Fibroblast of lung (primary cell): Measurements from ENCODE around the gene KCNJ12.
"Not testable (repeated sequence)": the region's sequence is repeated elsewhere in the genome, so short reads cannot be mapped to it uniquely, and the experiment has no call there.

ENCODE experiments used
- CTCF ChIP-seq, 2 donors: IDR thresholded peaks in 1 of 2; conservative IDR thresholded peaks in 1 of 2; 1 replicate in 1 of 2; 2 replicates in 1 of 2; pipeline ENCODE4 v1.5.1; 2011 to 2012; ENCODE audit warnings: low read length in 2 of 2, control low read depth in 1 of 2, inconsistent platforms in 1 of 2, low read depth in 1 of 2, mild to moderate bottlenecking in 1 of 2
- EZH2 ChIP-seq: IDR thresholded peaks from 2 replicates; pipeline ENCODE4 v1.5.1; 2012; ENCODE audit warnings: low read length, control low read depth, mild to moderate bottlenecking; ENCODE audit errors: missing control alignments

- not testable (repeated sequence) for TF ChIP-seq CTCF (conservative IDR thresholded peaks at IDR 0.05 in 1 of 2, IDR thresholded peaks at IDR 0.05 in 1 of 2; ENCODE audit: low read depth in 1 of 2, low read length in 2 of 2); EZH2
Measured at GRCh38 chr17:21404539-21404938, 28.4 kb downstream of the KCNJ12 start.
